Erythroblast (primary cell): ENCODE results near the gene IRS4.

Source experiments
- GATA1 ChIP-seq: IDR thresholded peaks from 2 replicates; pipeline ENCODE4 v1.6.1; 2011; ENCODE audit warnings: low read depth, mild to moderate bottlenecking, control low read depth, low read length, moderate library complexity
- POLR2A ChIP-seq: IDR thresholded peaks from 2 replicates; pipeline ENCODE4 v1.6.1; 2011; ENCODE audit warnings: mild to moderate bottlenecking, low read length

DNA sequence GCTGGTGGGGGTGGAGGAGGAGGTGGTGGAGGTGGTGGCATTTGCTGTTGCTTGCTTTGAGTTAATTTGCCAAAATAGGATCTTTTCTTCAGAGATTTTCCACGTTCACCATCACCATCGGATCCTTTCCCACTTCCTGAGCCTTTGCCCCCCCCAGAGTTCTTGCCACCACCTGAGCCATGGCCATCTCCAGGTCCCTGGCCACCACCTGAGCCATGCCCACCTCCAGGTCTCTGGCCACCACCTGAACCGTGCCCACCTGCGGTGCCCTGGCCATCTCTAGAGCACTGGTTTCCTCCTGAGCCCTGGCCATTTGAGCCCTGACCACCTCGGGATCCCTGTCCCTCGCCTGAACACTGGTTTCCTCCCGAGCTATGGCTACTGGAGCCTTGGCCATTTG, 1.9 kb downstream of the IRS4 start:
- TF ChIP-seq POLR2A (no peak), GATA1 (no peak)
